Keratinocyte (primary cell): ENCODE data around the gene MCM9. TPM values are rescaled to one million over a fixed set of nuclear protein-coding genes. Genes with fewer than 3 reads are reported as not detected.

Experiments
- DNase-seq: peaks from one replicate; pipeline ENCODE4 v3.0.0-alpha.2; 2011; ENCODE audit warnings: low read depth, missing footprints, low spot score
- FAIRE-seq: peaks from 2 replicates; lab custom pipeline; 2011; peaks lifted over from hg19 to GRCh38; lab: Jason Lieb, UNC
- H2AFZ ChIP-seq: 2 replicates; pipeline ENCODE4 v1.6.0; 2012; ENCODE audit warnings: low read length, control low read depth, inconsistent platforms; ENCODE audit not compliant: control insufficient read depth
- H3K27ac ChIP-seq: 2 replicates; pipeline ENCODE4 v1.5.1; 2011; ENCODE audit warnings: low read length; ENCODE audit not compliant: control insufficient read depth, insufficient read depth
- H3K27me3 ChIP-seq: 3 replicates; pipeline ENCODE4 v1.6.0; 2011; ENCODE audit warnings: low read length; ENCODE audit not compliant: control insufficient read depth, insufficient read depth; ENCODE audit errors: extremely low read depth
- H3K36me3 ChIP-seq, 2 experiments: 2 replicates in 1 of 2; 3 replicates in 1 of 2; pipeline ENCODE4 v1.5.1; 2011; ENCODE audit warnings: low read length in 2 of 2, mild to moderate bottlenecking in 1 of 2; ENCODE audit not compliant: control insufficient read depth in 2 of 2, insufficient read depth in 2 of 2; ENCODE audit errors: extremely low read depth in 1 of 2
- H3K4me1 ChIP-seq: 3 replicates; pipeline ENCODE4 v1.5.1; 2011; ENCODE audit warnings: low read length; ENCODE audit not compliant: control insufficient read depth, insufficient read depth; ENCODE audit errors: extremely low read depth
- H3K4me2 ChIP-seq: 3 replicates; pipeline ENCODE4 v1.6.0; 2011; ENCODE audit warnings: low read depth, low read length; ENCODE audit not compliant: control insufficient read depth, insufficient read depth; ENCODE audit errors: extremely low read depth
- H3K4me3 ChIP-seq, 3 experiments: fragments of 200-600 bp in 1 of 3; sonication (generic) in 1 of 3; 2 replicates in 2 of 3; 3 replicates in 1 of 3; pipeline ENCODE4 v1.5.1; 2011 to 2016; ENCODE audit warnings: low read length in 3 of 3, mild to moderate bottlenecking in 3 of 3, control low read depth in 2 of 3, inconsistent platforms in 1 of 3, low read depth in 1 of 3, mixed read lengths in 1 of 3, mixed run types in 1 of 3, moderate library complexity in 1 of 3; ENCODE audit not compliant: control insufficient read depth in 2 of 3, insufficient read depth in 2 of 3; ENCODE audit errors: extremely low read depth in 1 of 3
- H3K79me2 ChIP-seq: 2 replicates; pipeline ENCODE4 v1.6.0; 2012; ENCODE audit warnings: low read length; ENCODE audit not compliant: control insufficient read depth, insufficient read depth
- H3K9ac ChIP-seq: 3 replicates; pipeline ENCODE4 v1.6.0; 2011; ENCODE audit warnings: low read length; ENCODE audit not compliant: control insufficient read depth, insufficient read depth; ENCODE audit errors: extremely low read depth
- H3K9me1 ChIP-seq: 3 replicates; pipeline ENCODE4 v1.6.0; 2011; ENCODE audit warnings: low read length; ENCODE audit not compliant: control insufficient read depth, insufficient read depth; ENCODE audit errors: extremely low read depth
- H3K9me3 ChIP-seq: 2 replicates; pipeline ENCODE4 v1.5.1; 2012; ENCODE audit warnings: low read depth, low read length; ENCODE audit not compliant: control insufficient read depth
- H4K20me1 ChIP-seq: 3 replicates; pipeline ENCODE4 v1.6.0; 2011; ENCODE audit warnings: low read length; ENCODE audit not compliant: control insufficient read depth, insufficient read depth; ENCODE audit errors: extremely low read depth
- EZH2 ChIP-seq: IDR thresholded peaks from one replicate; pipeline ENCODE4 v1.6.1; 2012; ENCODE audit warnings: inconsistent platforms, mild to moderate bottlenecking, low read length, moderate library complexity
- dilution Hi-C: fragments of 300-500 bp; cut with MboI; formaldehyde crosslinking; loops from one replicate; pipeline ENCODE4 v1.7.0; 2020; ENCODE audit warnings: low sequenced_read_pairs; ENCODE audit not compliant: extremely low pct_ligation_motif_present
- polyA plus RNA-seq, 5 experiments: library from polyadenylated mRNA; depleted of rRNA in 3 of 5; stranded (reverse) in 3 of 5; stranded (forward) in 1 of 5; unstranded in 1 of 5; fragments of >200 nt; gene quantifications; 1 replicate in 1 of 5; 2 replicates in 3 of 5; 3 replicates in 1 of 5; pipeline versions ENCODE4 v1.2.1 to v1.2.3, GENCODE V29; 2011 to 2012; ENCODE audit warnings: missing spikeins in 2 of 5, low read depth in 1 of 5, low replicate concordance in 1 of 5
- TF ChIP-seq, protein P1 (sequence below), 3 experiments: IDR thresholded peaks in 1 of 3; conservative IDR thresholded peaks in 1 of 3; optimal IDR thresholded peaks in 1 of 3; 2 replicates in 2 of 3; 3 replicates in 1 of 3; pipeline versions ENCODE3 to v1.5.1; 2011; ENCODE audit warnings: low read length in 3 of 3, mild to moderate bottlenecking in 3 of 3, moderate library complexity in 2 of 3, control low read depth in 1 of 3, inconsistent platforms in 1 of 3; ENCODE audit not compliant: insufficient read depth in 2 of 3; ENCODE audit errors: extremely low read depth in 1 of 3

The MCM9 gene
- polyA plus RNA-seq, 1 donor (not counting 4 experiments of a cell fraction or from before 2014, with no cell fraction given) = 3.1 TPM

DNA sequence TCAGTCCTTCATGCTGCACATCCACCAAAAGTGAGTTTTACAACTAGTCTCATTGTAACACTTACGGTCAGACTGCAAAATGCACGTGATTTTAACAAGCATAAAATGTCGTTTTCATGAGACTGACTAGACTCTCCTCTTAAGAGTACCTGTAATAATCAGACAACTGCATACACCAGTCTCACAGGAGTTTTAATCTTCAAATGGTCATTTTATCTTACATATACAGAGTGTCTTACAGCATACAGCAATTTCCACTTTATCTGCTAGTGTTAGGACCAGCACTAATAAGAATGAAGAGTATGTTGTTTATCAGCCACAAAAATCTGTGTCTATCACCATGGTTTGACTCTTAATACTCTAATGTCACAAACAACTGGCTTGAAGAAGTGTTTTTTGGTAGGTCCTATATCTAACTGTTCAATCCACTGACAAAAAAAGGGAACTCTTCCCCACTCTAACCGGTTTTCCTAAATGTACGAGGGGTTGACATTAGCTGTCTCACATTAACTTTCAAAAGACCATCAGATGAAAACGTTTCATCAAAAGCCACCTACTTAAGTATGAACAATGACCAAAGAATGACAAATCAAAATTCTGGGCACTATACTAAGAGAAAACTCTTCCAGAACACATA is 42.5 kb downstream of the MCM9 start:
- H3K9me3 ChIP-seq = no peaks in the 10 kb centered on the region
- TF ChIP-seq EZH2 = no peak
- TF ChIP-seq, protein P1, sequence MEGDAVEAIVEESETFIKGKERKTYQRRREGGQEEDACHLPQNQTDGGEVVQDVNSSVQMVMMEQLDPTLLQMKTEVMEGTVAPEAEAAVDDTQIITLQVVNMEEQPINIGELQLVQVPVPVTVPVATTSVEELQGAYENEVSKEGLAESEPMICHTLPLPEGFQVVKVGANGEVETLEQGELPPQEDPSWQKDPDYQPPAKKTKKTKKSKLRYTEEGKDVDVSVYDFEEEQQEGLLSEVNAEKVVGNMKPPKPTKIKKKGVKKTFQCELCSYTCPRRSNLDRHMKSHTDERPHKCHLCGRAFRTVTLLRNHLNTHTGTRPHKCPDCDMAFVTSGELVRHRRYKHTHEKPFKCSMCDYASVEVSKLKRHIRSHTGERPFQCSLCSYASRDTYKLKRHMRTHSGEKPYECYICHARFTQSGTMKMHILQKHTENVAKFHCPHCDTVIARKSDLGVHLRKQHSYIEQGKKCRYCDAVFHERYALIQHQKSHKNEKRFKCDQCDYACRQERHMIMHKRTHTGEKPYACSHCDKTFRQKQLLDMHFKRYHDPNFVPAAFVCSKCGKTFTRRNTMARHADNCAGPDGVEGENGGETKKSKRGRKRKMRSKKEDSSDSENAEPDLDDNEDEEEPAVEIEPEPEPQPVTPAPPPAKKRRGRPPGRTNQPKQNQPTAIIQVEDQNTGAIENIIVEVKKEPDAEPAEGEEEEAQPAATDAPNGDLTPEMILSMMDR (optimal IDR thresholded peaks at IDR 0.05 in 1 of 3, IDR thresholded peaks at IDR 0.05 in 1 of 3, conservative IDR thresholded peaks at IDR 0.05 in 1 of 3; ENCODE audit: extremely low read depth in 1 of 3, insufficient read depth in 2 of 3, low read length in 3 of 3) = no peak
- FAIRE-seq = peak; percentile 20
- dilution Hi-C loops = no loop called here
- no peaks in the 10 kb centered on the region for H4K20me1 ChIP-seq
- H3K4me1 ChIP-seq = peaks cover 22% of the 10 kb centered on the region
- peak overlapping the region; percentile 95 for H2AFZ ChIP-seq
- DNase-seq = no peak
- H3K4me2 ChIP-seq = peak overlapping the region; percentile 94
- no peaks in the 10 kb centered on the region for H3K36me3 ChIP-seq
- H3K9ac ChIP-seq = peak overlapping the region; percentile 90
- no peaks in the 10 kb centered on the region for H3K27me3 ChIP-seq
- H3K4me3 ChIP-seq = peak overlapping the region; percentile 38 to 92 (median 72)
- peak overlapping the region; percentile 87 for H3K27ac ChIP-seq
- peaks cover 39% of the 10 kb centered on the region for H3K79me2 ChIP-seq
- H3K9me1 ChIP-seq = no peaks in the 10 kb centered on the region

DNA sequence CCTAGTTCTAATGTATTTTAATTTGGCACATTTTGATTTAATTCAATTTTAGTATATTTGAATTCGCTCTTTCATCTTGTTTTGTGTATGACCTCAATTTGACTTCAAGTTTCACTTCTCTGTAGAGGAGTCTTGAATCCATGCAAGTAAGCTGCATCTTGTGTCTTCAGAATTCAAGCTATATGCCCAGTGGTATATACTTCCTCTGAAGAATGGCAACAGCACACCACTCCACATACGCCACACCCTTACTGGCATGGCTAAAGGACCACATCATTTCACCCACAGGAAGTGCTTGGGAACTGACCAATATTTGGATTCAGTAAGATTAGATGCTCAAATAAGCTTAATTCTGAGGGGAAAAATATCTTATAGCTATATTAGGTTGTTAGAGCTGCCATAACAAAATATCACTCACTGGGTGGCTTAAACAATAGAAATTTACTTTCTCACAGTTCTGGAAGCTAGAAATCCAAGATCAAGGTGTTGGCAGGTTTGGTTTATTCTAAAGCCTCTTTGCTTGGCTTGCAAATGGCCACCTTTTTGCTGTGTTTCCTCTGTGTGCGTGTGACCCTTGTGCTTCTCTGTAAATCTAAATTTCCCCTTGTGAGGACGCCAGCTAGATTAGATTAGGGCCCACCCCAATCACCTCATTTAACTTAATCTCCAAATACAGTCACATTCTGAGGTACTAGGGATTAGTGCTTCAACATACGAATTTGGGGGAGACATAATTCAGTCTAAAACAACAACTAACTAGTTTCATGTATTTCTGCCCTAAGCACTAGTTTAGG is 43.8 kb downstream of the MCM9 start:
- peaks cover 32% of the 10 kb centered on the region for H3K79me2 ChIP-seq
- H3K27me3 ChIP-seq = no peaks in the 10 kb centered on the region
- DNase-seq = no peak
- peaks cover 22% of the 10 kb centered on the region for H3K4me1 ChIP-seq
- no peaks in the 10 kb centered on the region for H3K9me3 ChIP-seq
- no peaks in the 10 kb centered on the region for H3K9me1 ChIP-seq
- dilution Hi-C loops = no loop called here
- H4K20me1 ChIP-seq = no peaks in the 10 kb centered on the region
- TF ChIP-seq EZH2 = no peak
- TF ChIP-seq, protein P1 (optimal IDR thresholded peaks at IDR 0.05 in 1 of 3, IDR thresholded peaks at IDR 0.05 in 1 of 3, conservative IDR thresholded peaks at IDR 0.05 in 1 of 3; ENCODE audit: extremely low read depth in 1 of 3, insufficient read depth in 2 of 3, low read length in 3 of 3) = no peak
- no peak overlapping the region for H2AFZ ChIP-seq
- H3K4me3 ChIP-seq = no peak overlapping the region
- FAIRE-seq = no peak
- H3K36me3 ChIP-seq = no peaks in the 10 kb centered on the region
- no peak overlapping the region for H3K9ac ChIP-seq
- H3K27ac ChIP-seq = no peak overlapping the region
- peak overlapping the region; percentile 94 for H3K4me2 ChIP-seq
